Measurements from ENCODE around the gene SLC25A25. TPM values are rescaled to one million over a fixed set of nuclear protein-coding genes. Genes with fewer than 3 reads are reported as not detected.

Gene SLC25A25
- total and polyA plus RNA-seq, 2 of the 8 experiments (the other 6 are each of a cell fraction or from before 2014, with no cell fraction given), result 6.5 to 18.5 TPM

DNA sequence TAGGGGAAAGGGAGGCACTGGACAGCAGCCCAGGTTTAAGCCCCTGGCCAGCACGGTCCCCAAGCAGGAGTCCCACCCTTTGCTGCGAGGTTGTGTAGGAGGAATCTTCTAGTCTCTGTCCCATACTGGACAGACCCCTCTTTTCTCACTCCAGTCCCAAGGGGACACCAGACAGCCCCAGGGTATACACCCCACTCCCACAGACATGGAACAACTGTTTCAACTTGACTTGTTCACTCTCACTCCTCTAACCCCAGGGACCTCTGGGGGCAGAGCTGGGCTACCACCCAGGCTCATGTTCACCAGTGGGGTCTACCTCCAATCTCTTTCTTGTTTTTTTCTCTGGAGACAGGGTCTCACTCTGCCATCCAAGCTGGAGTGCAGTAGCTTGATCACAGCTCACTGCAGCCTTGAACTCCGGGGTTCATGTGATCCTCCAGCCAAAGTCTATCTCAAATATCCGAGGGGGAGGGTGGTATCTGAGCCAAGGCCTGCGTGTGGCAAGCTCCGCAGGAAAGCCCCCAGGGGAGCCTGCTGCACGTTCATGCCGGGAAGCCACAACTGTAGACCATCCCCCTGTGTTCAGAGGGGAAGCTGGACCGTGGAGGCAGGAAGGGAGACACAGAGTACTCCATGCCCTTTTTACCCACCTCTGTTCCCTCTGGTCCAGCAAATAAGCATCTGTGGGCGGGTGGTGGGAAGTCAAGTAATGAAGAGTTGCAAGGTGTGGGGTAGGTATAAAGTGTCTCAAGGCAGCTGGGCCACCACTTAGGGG is 57.7 kb downstream of the SLC25A25 start (continued):
- no peak for TF ChIP-seq POU5F1 (IDR thresholded peaks at IDR 0.05; ENCODE audit: low read depth, low read length)
- TF ChIP-seq RAD21 (IDR thresholded peaks at IDR 0.05 in 1 of 2, conservative IDR thresholded peaks at IDR 0.05 in 1 of 2; ENCODE audit: low read depth in 2 of 2, low read length in 2 of 2), result no peak
- TF ChIP-seq MAX (IDR thresholded peaks at IDR 0.05), result no peak
- TF ChIP-seq GTF2F1 (IDR thresholded peaks at IDR 0.05; ENCODE audit: borderline replicate concordance, low read depth, low read length), result no peak
- no peak for TF ChIP-seq NRF1 (IDR thresholded peaks at IDR 0.05; ENCODE audit: low read depth, low read length)
